Neural progenitor cell (in vitro differentiated cells): ENCODE results near the gene BEND2.

Source experiments
- EZH2 ChIP-seq: fragments of 200-600 bp; sonication (generic); IDR thresholded peaks from 2 replicates; pipeline ENCODE4 v1.6.1; 2017; ENCODE audit warnings: antibody characterized with exemption, mild to moderate bottlenecking, moderate library complexity
- TF ChIP-seq, protein P1 (sequence below): fragments of 200-600 bp; sonication (generic); IDR thresholded peaks from 2 replicates; pipeline ENCODE4 v1.5.1; 2017; ENCODE audit warnings: antibody characterized with exemption, mild to moderate bottlenecking

DNA sequence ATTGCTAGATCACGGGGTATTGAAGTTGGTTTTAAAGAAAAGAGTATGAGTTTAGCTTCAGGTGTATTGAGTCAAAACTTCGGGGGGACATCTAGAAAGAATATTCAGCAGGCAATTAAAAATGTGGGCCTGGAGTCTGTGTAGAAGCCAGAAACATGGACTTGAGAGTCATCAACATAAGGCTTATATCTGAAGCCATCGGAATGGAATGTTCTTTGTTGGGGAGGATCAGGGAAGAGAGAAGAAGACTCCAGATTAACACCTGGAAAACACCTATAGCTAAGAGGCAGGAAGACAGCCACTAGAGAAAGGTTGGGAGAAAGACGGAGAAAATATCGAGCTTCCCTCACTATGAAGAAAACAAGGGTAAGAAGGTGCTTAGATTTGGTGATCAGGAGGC, 69.5 kb downstream of the BEND2 start:
- TF ChIP-seq EZH2 = no peak
- TF ChIP-seq, protein P1, sequence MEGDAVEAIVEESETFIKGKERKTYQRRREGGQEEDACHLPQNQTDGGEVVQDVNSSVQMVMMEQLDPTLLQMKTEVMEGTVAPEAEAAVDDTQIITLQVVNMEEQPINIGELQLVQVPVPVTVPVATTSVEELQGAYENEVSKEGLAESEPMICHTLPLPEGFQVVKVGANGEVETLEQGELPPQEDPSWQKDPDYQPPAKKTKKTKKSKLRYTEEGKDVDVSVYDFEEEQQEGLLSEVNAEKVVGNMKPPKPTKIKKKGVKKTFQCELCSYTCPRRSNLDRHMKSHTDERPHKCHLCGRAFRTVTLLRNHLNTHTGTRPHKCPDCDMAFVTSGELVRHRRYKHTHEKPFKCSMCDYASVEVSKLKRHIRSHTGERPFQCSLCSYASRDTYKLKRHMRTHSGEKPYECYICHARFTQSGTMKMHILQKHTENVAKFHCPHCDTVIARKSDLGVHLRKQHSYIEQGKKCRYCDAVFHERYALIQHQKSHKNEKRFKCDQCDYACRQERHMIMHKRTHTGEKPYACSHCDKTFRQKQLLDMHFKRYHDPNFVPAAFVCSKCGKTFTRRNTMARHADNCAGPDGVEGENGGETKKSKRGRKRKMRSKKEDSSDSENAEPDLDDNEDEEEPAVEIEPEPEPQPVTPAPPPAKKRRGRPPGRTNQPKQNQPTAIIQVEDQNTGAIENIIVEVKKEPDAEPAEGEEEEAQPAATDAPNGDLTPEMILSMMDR = no peak
